A673 (cell line): ENCODE measurements around the gene EZR.

Source experiments
- CTCF ChIP-seq: fragments of 300-800, 200-600 bp; sonication (generic); conservative IDR thresholded peaks from 2 replicates; pipeline ENCODE4 v1.5.1; 2017; ENCODE audit warnings: low read depth, mild to moderate bottlenecking, antibody characterized with exemption, low read length, moderate library complexity, mixed read lengths
- EZH2 ChIP-seq: fragments of 200-600 bp; sonication (generic); IDR thresholded peaks from 2 replicates; pipeline ENCODE4 v1.6.1; 2017; ENCODE audit warnings: borderline replicate concordance, low read depth, mild to moderate bottlenecking, mixed read lengths, antibody characterized with exemption, low read length; ENCODE audit not compliant: poor library complexity, severe bottlenecking

GRCh38 chr6:158815907-158816306 is 3.3 kb downstream of the EZR start:
- TF ChIP-seq CTCF (no peak), EZH2 (no peak)
